ENCODE results near the gene ITFG1.
"Not testable (repeated sequence)": the region's sequence is repeated elsewhere in the genome, so short reads cannot be mapped to it uniquely, and the experiment has no call there.

ITFG1 gene

DNA sequence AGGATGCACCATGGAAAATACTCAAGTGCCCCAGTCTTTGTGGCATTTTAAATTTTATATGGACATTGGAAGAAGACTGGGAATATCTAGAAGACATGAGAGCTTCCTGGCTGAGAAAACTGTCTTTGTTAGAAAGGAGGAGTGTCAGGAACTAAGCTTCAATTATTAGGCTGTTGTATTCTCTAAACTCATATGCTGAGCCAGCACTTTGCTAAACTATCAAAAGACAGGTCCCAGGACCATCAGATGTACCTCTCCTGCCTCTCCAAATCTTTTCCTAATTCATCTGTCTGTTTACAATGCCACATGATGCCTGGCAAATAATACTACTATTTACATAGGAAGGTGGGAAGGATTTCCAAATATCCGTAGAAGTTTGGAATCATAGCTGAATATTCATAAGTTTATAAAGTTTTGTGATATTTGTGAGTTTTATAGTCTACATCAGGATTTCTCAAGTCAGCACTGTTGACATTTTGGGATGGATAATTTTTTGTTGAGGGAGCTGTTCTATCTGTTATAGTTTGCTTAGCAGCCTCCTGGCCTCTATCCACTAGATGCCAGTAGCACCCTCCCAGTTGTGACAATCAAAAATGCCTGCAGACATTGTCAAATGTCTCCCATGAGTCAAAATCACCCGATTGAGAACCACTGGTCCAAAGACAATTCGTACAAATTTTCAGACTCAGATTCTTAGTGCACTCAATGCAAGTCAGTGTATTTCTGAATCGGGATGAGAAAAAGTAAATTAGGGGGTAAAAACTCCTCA is 255.9 kb downstream of the ITFG1 start (continued):
- TF ChIP-seq ZBTB11 (tag by site-specific recombination; conservative IDR thresholded peaks at IDR 0.05; ENCODE audit: low read depth), result no peak
- TF ChIP-seq ZNF548 (tag by site-specific recombination; IDR thresholded peaks at IDR 0.05), result no peak

DNA sequence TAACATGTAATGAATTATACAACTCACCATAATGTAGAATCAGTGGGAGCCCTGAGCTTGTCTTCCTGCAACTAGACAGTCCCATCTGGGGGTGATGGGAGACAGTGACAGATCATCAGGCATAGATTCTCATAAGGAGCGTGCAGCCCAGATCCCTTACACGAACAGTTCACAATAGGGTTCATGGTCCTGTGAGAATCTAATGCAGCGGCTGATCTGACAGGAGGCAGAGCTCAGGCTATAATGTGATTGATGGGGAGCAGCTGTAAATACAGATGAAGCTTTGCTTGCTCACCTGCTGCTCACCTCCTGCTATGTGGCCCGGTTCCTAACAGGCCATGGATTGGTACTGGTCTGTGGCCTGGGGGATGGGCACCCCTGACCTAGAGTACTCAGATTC is 257.4 kb downstream of the ITFG1 start:
- H3K9me3 ChIP-seq (ENCODE audit: control insufficient read depth, insufficient read depth, low read depth, low read length); CTCF ChIA-PET; POLR2A ChIA-PET: not testable (repeated sequence)

DNA sequence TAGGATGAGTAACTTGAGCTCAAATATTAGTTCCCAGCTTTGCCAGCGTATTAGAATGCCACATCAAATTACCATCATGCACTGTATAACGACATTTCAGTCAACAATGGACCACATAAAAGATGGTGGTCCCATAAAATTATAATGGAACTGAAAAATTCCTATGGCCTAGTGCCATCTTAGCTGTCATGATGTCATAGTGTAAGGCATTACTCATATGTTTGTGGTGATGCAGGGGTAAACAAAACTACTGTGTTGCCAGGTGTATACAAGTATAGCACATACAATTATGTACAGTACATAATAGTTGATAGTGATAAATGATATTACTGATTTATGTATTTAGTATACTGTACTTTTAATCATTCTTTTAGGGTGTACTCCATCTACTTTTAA is 262.7 kb downstream of the ITFG1 start:
- ChIA-PET CTCF (interaction anchor here (1.1 kb wide), 1 partner anchor 56 kb away, joined by 3 read pairs; no protein-coding TSS in a partner anchor), POLR2A (no interaction called here)
- Histone ChIP-seq H3K9me3 (ENCODE audit: control insufficient read depth, insufficient read depth, low read depth, low read length) (no peaks in the 10 kb centered on the region), H3K36me3 (ENCODE audit: control insufficient read depth in 2 of 2, insufficient read depth in 1 of 2, low read length in 2 of 2) (no peaks in the 10 kb centered on the region), H3K27ac (ENCODE audit: extremely low read depth, low read depth, low read length) (no peak overlapping the region), H3K4me1 (ENCODE audit: control insufficient read depth, insufficient read depth, low read length) (no peaks in the 10 kb centered on the region), H3K4me3 (ENCODE audit: low read depth, low read length) (no peak overlapping the region)
- TF ChIP-seq, protein P1, sequence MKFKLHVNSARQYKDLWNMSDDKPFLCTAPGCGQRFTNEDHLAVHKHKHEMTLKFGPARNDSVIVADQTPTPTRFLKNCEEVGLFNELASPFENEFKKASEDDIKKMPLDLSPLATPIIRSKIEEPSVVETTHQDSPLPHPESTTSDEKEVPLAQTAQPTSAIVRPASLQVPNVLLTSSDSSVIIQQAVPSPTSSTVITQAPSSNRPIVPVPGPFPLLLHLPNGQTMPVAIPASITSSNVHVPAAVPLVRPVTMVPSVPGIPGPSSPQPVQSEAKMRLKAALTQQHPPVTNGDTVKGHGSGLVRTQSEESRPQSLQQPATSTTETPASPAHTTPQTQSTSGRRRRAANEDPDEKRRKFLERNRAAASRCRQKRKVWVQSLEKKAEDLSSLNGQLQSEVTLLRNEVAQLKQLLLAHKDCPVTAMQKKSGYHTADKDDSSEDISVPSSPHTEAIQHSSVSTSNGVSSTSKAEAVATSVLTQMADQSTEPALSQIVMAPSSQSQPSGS (tag by site-specific recombination; IDR thresholded peaks at IDR 0.05; ENCODE audit: low read depth), result peak; percentile 52; the same call in 1 of the 2 replicates
- peak; percentile 41; the same call in 1 of the 2 replicates for TF ChIP-seq YY2 (tag by site-specific recombination; IDR thresholded peaks at IDR 0.05)
- TF ChIP-seq ZNF274 (IDR thresholded peaks at IDR 0.05; ENCODE audit: low read length), result no peak
- TF ChIP-seq ZNF274 (tag by site-specific recombination; IDR thresholded peaks at IDR 0.05; ENCODE audit: borderline replicate concordance), result no peak

More for the DNA sequence above, 257.4 kb downstream of the ITFG1 start:
- H3K4me3 ChIP-seq (ENCODE audit: low read depth, low read length); H3K27ac ChIP-seq (ENCODE audit: extremely low read depth, low read depth, low read length); H3K36me3 ChIP-seq (ENCODE audit: control insufficient read depth in 2 of 2, insufficient read depth in 1 of 2, low read length in 2 of 2); H3K4me1 ChIP-seq (ENCODE audit: control insufficient read depth, insufficient read depth, low read length): not testable (repeated sequence)

- Histone ChIP-seq H3K27ac (ENCODE audit: extremely low read depth, low read depth, low read length) (no peak overlapping the region), H3K4me1 (ENCODE audit: control insufficient read depth, insufficient read depth, low read length) (no peaks in the 10 kb centered on the region), H3K4me3 (ENCODE audit: low read depth, low read length) (no peak overlapping the region), H3K9me3 (ENCODE audit: control insufficient read depth, insufficient read depth, low read depth, low read length) (no peaks in the 10 kb centered on the region), H3K36me3 (ENCODE audit: control insufficient read depth in 2 of 2, insufficient read depth in 1 of 2, low read length in 2 of 2) (no peaks in the 10 kb centered on the region)
- POLR2A ChIA-PET, result no interaction called here
- TF ChIP-seq ZNF621 (tag by site-specific recombination; IDR thresholded peaks at IDR 0.05), result no peak
- no peak for TF ChIP-seq SCRT1 (tag by site-specific recombination; IDR thresholded peaks at IDR 0.05; ENCODE audit: borderline replicate concordance)
- TF ChIP-seq ZNF146 (tag by site-specific recombination; IDR thresholded peaks at IDR 0.05), result no peak
- TF ChIP-seq ZFP3 (tag by site-specific recombination; IDR thresholded peaks at IDR 0.05; ENCODE audit: low read depth), result no peak
- no peak for TF ChIP-seq ZNF670 (tag by site-specific recombination; IDR thresholded peaks at IDR 0.05; ENCODE audit: low read depth)
- TF ChIP-seq KLF1 (tag by site-specific recombination; IDR thresholded peaks at IDR 0.05), result no peak
- no peak for TF ChIP-seq ZNF132 (tag by site-specific recombination; IDR thresholded peaks at IDR 0.05; ENCODE audit: borderline replicate concordance)
- no peak for TF ChIP-seq ZNF48 (tag by site-specific recombination; IDR thresholded peaks at IDR 0.05)
- no peak for TF ChIP-seq MEIS1 (CRISPR knock-in tag; IDR thresholded peaks at IDR 0.05; ENCODE audit: borderline replicate concordance)
- CTCF ChIA-PET, result no interaction called here
Measured at GRCh38 chr16:47197536-47198179, 263.2 kb downstream of the ITFG1 start.

All from HEK293 (cell line).